GM20000 (cell line): ENCODE measurements around the gene SLC25A18.
"Not testable (repeated sequence)": the region's sequence is repeated elsewhere in the genome, so short reads cannot be mapped to it uniquely, and the experiment has no call there.

Experiments used
- DNase-seq: peaks from one replicate; pipeline ENCODE4 v3.0.0; 2012; ENCODE audit warnings: low spot score
- CTCF ChIP-seq: IDR thresholded peaks from 2 replicates; pipeline ENCODE4 v1.5.1; 2012; ENCODE audit warnings: mild to moderate bottlenecking, control low read depth; ENCODE audit errors: extremely low read depth, missing control alignments

Gene SLC25A18

DNA sequence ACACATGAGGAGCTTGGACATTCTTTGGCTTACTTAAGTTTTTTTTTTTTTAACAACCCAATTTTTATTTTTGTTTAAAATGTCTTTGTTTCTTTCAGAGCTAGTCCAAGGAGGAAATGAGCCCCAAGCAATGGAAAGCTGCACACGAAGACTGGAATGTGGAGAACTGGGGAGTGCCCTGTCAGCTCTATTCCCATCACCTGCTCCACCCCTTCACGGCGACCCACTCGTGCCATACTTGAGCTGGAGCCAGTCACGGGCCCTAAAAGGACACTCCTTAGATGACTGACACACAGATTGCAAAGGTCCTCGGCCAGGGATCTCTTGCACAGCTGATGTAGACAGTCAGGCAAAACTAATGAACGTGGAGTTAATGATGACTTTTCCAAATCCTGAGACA lies 10.6 kb upstream of the SLC25A18 start:
- TF ChIP-seq CTCF: no peak
- no peak for DNase-seq

GRCh38 chr22:17554814-17555213 lies 8.5 kb upstream of the SLC25A18 start:
- no peak for TF ChIP-seq CTCF
- no peak for DNase-seq

DNA sequence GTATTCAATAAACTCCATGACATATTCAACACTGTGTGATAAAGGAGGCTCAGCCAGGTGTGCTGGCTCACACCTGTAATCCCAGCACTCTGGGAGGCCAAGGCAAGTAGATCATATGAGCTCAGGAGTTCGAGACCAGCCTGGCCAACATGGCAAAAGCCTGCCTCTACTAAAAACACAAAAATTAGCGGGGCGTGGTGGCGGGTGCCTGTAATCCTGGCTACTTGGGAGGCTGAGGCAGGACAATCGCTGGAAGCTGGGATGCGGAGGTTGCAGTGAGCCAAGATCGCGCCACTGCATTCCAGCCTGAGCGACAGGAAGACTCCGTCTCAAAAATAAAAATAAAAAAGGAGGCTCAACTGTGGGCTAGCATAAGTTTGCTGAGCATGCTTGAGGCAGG lies 4.1 kb upstream of the SLC25A18 start:
- TF ChIP-seq CTCF: no peak
- no peak for DNase-seq

DNA sequence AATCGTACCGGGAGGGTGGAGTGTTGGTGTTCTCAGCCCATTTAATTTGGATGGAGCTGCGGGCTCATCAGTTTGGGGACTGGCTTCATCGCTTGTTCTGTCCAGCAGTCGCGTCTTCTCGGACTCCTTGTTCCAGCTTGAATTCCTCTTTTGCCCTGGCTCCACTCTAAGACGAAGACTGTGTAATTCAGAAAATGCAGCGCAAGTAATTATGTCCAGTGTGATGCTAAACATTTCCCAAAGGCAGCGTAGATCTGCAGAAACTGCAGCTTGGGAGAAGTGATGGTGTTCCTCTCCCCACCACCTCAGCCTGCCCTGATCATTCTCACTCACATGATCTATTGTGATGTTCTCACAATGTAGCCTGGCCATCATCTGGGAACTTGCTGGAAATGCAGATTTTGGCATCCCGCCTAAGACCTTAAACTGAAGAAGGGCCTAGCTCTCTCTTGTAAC lies 666 bp downstream of the SLC25A18 start:
- TF ChIP-seq CTCF: no peak
- no peak for DNase-seq

- not testable (repeated sequence) for DNase-seq
Measured at GRCh38 chr22:17566016-17566687, 2.9 kb downstream of the SLC25A18 start.

DNA sequence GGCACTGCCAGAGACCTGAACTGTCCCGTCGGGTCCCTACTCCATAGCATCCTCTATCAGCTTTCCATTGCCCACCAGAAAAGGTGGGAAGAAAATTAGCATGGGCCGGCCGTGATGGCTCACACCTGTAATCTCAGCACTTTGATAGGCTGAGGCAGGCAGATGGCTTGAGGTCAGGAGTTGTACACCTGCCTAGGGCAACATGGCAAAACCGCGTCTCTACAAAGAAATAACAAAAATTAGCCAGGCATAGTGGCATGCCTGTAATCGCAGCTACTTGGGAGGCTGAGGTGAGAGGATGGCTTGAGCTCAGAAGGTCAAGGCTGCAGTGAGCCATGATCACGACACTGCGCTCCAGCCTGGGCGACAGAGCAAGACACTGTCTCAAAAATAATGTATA lies 3.5 kb downstream of the SLC25A18 start:
- TF ChIP-seq CTCF: no peak
- DNase-seq: no peak

GRCh38 chr22:17569971-17570511 lies 6.7 kb downstream of the SLC25A18 start:
- TF ChIP-seq CTCF: no peak
- no peak for DNase-seq
